ENCODE data around the gene MSRB3.
"Not testable (repeated sequence)": the region's sequence is repeated elsewhere in the genome, so short reads cannot be mapped to it uniquely, and the experiment has no call there.

Gene MSRB3

GRCh38 chr12:65444996-65445395, 166.5 kb downstream of the MSRB3 start:
- H3K4me3 ChIP-seq (ENCODE audit: low read length): no peak overlapping the region
- no peak for DNase-seq (ENCODE audit: low read depth)
- TF ChIP-seq CTCF (conservative IDR thresholded peaks at IDR 0.05; ENCODE audit: low read length): no peak

- no peak overlapping the region for H3K4me3 ChIP-seq (ENCODE audit: low read length)
- no peak for DNase-seq (ENCODE audit: low read depth)
- TF ChIP-seq CTCF (conservative IDR thresholded peaks at IDR 0.05; ENCODE audit: low read length): no peak
These were observed 168.4 kb downstream of the MSRB3 start for GRCh38 chr12:65446901-65447300.

GRCh38 chr12:65449400-65449799, 170.9 kb downstream of the MSRB3 start:
- TF ChIP-seq CTCF (conservative IDR thresholded peaks at IDR 0.05; ENCODE audit: low read length): no peak
- peak; percentile 11 for DNase-seq (ENCODE audit: low read depth)
- H3K4me3 ChIP-seq (ENCODE audit: low read length): no peak overlapping the region

- no peak for TF ChIP-seq CTCF (conservative IDR thresholded peaks at IDR 0.05; ENCODE audit: low read length)
- H3K4me3 ChIP-seq (ENCODE audit: low read length): no peak overlapping the region
- no peak for DNase-seq (ENCODE audit: low read depth)
These were observed 172.1 kb downstream of the MSRB3 start for GRCh38 chr12:65450625-65451024.

- no peak for TF ChIP-seq CTCF (conservative IDR thresholded peaks at IDR 0.05; ENCODE audit: low read length)
- no peak overlapping the region for H3K4me3 ChIP-seq (ENCODE audit: low read length)
These were observed 175.8 kb downstream of the MSRB3 start for GRCh38 chr12:65454115-65454787.

GRCh38 chr12:65457341-65457740, 178.9 kb downstream of the MSRB3 start:
- not testable (repeated sequence) for H3K4me3 ChIP-seq (ENCODE audit: low read length); DNase-seq (ENCODE audit: low read depth)

More at GRCh38 chr12:65454115-65454787, 175.8 kb downstream of the MSRB3 start:
- DNase-seq (ENCODE audit: low read depth): no peak

- no peak for TF ChIP-seq CTCF (conservative IDR thresholded peaks at IDR 0.05; ENCODE audit: low read length)
- H3K4me3 ChIP-seq (ENCODE audit: low read length): no peak overlapping the region
- no peak for DNase-seq (ENCODE audit: low read depth)
These were observed 180.2 kb downstream of the MSRB3 start for GRCh38 chr12:65458718-65459117.

Data from AG10803 (cell line).